HG03558 (cell line): Measurements from ENCODE around the gene SYT6.

ENCODE experiments used
- ATAC-seq: cut with Tn5 transposase; IDR thresholded peaks from one replicate; pipeline ENCODE4 v1.9.1; 2021; ENCODE audit warnings: moderate number of reproducible peaks; ENCODE audit not compliant: unreplicated experiment; ENCODE audit errors: extremely low read depth

SYT6 gene

GRCh38 chr1:114094675-114095074, 59.0 kb downstream of the SYT6 start:
- ATAC-seq: no peak

GRCh38 chr1:114094363-114094634, 59.4 kb downstream of the SYT6 start:
- no peak for ATAC-seq

- ATAC-seq: no peak
Observed at GRCh38 chr1:114093624-114094362, 59.9 kb downstream of the SYT6 start.

- ATAC-seq: no peak
Observed at GRCh38 chr1:114092186-114093062, 61.2 kb downstream of the SYT6 start.

GRCh38 chr1:114091711-114092110, 62.0 kb downstream of the SYT6 start:
- no peak for ATAC-seq

- ATAC-seq: no peak
Observed at GRCh38 chr1:114090738-114091505, 62.7 kb downstream of the SYT6 start.

DNA sequence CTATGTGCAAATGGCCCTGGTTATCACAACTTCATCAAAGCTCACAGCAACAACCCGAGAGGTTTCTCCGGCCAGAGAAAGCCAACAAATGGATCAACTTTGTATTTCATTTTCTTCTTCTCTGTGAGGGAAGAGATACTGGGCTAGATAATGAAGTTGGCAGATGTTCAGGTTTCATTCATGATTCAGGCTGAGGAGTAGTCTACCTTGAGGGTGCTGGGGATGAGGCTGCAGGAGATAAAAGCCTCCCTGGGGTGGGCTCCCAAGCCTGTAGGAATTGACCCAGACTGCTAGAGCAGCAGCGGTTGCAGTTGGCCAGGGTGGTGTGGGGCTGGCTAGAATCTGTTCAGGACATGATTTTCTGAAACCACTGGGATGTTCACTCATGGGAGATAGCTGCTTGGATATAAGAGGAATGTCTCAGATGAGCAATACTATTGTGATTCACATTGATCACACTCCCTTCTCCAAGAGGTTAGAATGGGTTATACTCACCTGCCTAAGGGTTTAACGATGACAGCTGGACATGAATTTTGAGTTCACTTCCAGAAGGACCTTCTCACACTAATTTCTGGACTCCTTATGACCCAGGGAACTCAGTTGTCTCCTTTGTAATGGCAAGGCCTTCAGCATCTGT, 64.0 kb downstream of the SYT6 start:
- ATAC-seq: no peak

GRCh38 chr1:114088392-114089299, 65.0 kb downstream of the SYT6 start:
- ATAC-seq: no peak

DNA sequence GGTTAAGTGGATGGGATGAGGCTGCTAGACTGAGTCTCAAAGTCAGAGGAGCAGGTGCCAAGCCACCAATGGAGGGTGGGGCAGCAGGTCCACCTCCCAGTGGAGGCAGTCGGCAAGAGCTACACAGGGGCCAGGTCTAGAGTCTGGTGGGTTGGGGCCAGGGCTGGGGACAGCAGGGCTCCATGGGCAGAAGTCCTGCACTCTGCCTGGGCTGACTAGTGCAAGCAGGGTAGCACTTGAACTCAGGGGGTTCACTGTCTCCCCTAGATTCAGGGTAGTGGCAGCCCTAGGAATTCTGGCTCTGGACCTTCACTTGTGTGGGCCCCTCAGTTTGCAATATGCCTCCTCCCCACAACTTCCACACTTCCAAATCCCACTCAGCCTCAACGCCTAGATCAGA, 66.2 kb downstream of the SYT6 start:
- no peak for ATAC-seq

- no peak for ATAC-seq
Observed at GRCh38 chr1:114086601-114087368, 66.9 kb downstream of the SYT6 start.

DNA sequence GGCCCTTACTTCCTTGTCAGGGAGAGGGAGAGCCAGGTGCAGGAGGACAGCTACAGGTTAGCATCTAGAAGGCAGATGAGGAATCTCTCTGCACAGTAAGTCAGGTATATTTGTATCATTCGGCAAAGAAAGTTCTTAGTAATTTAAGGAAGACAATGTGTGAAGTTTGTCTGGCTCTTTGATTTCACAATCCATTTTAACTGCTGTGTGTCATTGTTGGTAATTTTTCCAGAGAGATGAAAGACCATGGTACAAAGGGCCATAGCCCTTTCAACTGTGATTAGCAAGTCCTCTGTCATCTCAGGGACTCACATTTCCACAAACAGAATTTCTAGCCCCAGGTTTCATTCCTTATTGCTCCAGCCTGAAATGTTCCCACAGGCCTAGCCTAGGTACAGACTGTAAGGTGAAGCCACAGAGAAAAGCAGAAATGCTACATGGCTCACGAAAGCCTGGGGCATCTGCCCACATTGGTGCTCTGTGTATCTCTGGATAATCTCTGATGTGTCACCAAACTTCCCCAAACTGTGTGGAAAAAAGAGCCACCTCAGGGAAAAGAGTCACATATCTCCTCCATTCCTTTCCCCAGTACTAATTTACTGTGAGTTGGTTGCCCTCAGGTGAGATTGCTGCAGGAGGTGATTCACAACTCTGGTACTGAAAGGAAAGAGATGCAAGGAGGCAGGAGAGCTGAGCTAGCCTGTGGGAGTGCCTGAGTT, 70.6 kb downstream of the SYT6 start:
- no peak for ATAC-seq

DNA sequence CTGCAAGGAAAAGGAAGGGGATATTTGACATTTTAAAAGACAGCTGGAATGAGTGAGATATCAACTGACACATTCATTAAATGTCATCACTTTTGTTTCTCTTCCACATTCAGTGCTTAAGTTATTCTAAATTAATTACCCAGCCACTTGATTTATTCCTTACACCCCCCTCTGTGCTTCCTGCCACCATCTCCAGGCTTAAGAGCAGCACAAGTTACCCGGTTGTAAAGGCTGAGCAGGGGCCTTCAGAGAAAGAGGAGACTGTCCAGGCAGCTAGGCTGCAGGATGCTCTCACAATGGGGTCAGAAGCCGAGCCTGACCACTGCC, 71.4 kb downstream of the SYT6 start:
- no peak for ATAC-seq

DNA sequence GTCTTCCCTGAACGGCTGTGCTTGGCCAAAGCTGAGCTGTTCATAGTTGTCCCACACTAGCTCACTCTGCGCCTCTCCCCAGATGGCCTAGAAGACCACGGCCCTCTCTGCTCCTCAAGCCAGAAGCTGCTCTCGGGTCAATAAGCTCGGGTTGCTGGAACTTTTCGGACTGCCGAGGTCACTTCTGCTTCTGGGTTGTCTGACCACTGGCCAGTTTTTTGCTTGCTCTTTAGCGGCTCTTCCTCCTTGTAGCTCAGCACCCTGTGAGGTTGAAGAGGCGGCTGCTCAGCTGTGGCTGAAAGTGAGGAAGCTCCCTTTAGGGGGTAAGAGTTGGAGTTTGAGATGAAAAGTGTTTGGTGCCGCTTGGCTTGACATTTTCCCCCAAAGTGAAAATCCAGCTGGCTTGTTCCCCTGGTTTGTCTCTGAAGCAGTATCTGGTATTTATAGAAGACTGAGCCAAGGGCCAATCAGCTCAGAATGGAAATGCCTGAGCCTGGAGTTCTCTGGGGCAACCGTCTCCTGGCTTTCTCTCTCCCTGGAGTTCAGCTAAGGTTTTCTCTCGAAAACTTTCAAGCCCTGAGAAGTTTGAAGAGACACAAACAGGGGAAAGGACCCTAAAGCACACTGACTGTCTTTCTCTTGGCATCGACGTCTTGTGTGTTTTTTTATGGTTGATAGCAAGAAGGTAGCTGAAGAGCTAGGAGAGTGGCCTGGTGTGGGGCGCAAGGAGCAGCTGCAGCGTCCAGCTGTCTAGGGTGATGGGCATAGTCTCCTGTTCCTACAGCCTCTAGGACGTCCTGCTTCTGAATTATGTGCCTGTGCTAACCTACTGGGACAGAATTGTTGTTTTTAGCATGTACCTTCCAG, 72.0 kb downstream of the SYT6 start:
- no peak for ATAC-seq

GRCh38 chr1:114080511-114081436, 72.9 kb downstream of the SYT6 start:
- no peak for ATAC-seq

GRCh38 chr1:114079596-114080190, 74.0 kb downstream of the SYT6 start:
- ATAC-seq: no peak

DNA sequence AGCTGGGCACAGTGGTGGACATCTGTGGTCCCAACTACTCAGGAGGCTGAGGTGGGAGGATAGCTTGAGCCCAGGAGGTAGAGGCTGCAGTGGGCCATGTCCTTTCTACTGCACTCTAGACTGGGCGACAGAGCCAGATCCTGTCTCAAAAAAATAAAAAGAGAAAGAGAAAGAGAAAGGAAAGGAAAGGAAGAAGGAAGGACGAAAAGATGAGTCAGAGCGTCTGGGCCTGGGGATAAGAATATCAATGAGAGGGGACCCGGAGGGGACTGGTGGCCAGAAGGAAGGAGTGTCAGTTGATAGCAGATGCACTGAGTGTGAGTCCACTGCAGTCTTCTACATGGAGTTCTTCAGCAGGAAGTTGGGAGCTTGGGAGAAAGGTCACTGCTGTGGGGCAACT, 75.6 kb downstream of the SYT6 start:
- no peak for ATAC-seq
